ENCODE measurements around the gene PISD.
"Not testable (repeated sequence)": the region's sequence is repeated elsewhere in the genome, so short reads cannot be mapped to it uniquely, and the experiment has no call there.

Gene PISD

GRCh38 chr22:31661851-31662667 lies at the start of gene PISD:
TSS of gene PISD (minus strand) at chr22:31662215. CDS start at chr22:31662208, 7 bp downstream.
- peak; percentile 82 to 83 for DNase-seq

DNA sequence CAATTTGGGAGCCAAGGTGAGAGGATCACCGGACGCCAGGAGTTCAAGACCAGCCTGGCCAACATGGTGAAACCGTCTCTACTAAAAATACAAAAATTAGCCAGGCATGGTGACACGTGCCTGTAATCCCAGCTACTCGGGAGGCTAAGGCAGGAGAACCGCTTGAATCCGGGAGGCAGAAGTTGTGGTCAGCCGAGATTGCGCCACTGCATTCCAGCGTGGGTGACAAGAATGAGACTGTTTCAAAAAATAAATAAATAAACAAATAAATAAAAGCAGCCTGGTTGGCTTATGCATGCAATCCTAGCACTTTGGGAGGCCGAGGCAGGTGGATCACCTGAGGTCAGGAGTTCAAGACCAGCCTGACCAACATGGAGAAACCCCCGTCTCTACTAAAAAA lies 49.2 kb upstream of the PISD start:
- DNase-seq = not testable (repeated sequence)

DNA sequence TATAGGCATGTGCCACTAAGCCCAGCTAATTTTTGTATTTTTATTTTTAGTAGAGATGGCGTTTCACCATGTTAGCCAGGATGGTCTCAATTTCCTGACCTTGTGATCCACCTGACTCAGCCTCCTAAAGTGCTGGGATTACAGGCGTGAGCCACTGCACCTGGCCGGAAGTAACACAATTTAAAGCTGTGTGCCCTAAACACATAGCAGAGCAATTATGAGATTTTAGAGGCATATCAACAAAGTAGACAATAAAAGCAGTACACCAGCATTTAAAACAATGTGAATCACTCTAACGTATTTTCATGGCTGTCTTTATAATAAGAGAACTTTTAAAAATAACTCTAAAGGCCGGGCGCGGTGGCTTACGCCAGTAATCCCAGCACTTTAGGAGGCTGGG lies 45.5 kb upstream of the PISD start:
- DNase-seq = no peak

DNA sequence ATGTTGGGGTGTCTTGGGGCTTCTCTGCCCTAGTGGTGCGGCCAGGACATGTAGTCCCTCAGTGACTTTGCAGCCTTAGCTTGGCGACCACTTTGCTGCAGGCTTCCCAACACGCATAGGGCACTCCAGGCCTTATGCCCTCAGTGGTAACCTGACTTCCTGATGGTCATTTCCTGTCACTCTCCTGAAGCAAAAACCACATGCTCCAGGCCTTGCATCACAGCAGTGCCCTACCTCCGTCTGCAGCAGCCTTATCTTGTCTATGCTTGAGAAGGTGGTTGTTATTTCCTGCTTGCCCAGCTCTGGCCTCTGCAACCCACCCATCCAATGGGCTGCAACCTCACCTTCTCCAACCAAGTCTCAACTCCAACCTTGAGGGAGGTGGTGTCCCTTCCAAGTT lies 33.4 kb upstream of the PISD start:
- DNase-seq = no peak

GRCh38 chr22:31694046-31694445 lies 32.0 kb upstream of the PISD start:
- DNase-seq = not testable (repeated sequence)

DNA sequence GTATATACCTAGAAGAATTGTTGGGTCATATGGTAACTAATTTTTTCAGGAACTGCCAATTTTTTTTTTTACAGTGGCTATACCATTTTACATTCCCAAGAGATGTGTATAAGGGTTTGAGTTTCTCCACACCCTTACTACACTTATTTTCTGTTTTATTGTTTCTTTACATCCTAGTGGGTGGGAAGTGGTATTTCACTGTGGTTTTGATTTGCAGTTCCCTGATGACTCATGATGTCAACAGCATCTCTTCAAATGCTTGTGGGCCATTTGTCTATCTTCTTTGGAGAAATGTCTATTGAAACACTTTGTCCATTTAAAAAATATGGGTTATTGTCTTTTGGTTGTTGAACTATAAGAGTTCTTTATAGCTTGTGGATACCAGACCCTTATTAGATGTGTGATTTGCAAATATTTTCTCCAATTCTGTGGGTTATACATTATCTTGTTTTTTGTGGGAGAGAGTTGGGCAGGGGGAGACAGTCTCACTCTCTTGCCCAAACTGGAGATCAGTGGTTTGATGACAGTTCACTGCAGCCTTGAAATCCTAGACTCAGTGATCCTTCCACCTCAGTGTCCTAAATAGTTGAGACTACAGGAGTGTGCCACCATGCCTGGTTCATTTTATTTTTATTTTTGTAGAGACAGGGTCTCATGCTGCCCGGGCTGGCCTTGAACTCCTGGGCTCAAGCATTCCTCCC lies 30.3 kb upstream of the PISD start:
- no peak for DNase-seq

DNA sequence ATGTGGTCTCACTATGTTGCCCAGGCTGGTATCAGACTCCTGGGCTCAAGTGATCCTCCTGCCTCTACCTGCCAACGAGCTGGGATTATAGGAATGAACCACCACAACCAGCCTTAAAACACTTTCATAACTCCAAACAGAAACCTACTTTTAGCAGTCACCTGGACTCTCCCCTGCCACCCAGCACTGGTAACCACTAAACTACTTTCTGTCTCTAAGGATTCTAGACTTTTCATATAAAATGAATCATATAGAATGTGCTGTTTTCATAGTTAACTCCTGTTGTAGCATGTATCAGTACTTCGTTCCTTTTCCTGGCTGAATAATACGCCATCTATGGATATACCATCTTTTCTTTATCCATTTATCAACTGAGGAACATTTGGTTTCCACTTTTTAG lies 29.4 kb upstream of the PISD start:
- DNase-seq = no peak

DNA sequence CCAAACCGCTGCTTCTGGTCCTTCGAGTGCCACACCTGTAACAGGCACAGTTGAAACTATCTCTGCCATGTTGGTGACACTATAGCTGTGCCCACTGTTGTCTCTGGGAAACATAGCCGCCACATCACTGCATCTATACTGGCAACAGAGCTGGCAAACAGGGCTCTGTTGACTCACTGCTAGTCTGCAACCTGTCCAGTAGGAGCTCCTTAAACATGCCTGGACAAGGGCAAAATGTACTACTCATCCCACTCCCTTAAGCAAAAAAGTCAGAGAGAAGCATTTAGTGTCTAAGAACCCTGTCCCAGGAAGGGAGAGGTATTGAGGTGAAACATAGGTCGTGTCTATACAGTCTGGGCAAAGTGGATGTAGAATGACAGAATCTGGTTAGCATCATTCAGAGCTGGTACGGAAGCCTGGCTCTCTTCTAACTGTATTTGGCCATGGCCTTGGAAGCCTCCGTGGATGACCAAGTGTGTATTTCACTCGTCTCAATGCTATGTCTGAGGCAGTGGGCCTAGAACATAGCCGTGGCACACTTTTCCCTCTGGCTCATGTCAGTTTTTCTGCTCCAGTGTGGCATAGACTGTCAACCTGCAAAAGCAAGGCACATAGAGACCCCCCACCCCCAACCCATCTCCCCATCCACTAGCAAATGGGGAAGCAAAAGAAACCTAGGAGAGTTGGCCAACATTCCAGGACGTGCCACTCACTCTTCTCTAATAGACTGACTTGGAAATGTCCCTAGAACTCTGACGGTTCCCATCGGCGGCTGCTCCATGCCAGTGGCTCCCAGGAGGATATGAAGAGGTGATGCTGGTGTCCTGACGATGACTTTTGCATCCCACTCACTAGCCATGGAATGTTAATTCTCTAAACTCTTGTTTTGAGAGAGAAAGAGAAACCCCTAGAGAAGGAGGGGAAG lies 21.4 kb upstream of the PISD start:
- DNase-seq = no peak

DNA sequence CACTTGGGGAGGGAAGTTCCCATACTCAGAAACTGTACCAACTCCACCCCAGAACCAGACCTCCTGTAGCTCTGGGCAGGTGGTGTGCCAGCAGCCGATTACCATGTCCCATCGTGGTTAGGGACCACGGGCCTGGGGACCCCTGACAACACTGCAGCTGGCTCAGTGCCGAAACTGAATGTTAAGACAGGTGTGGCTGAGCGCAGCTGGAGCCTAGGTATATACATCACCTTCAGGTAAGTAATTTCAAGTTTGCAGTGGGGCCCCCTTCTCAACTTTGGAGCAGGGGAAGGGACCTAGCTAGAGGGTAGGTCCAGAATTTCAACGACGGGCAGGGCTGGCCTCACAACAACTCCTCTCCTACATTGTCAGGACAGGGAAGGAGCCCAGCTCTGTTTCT lies 20.7 kb upstream of the PISD start:
- DNase-seq = no peak

GRCh38 chr22:31681349-31682345 lies 19.6 kb upstream of the PISD start:
- no peak for DNase-seq

GRCh38 chr22:31680861-31681341 lies 18.9 kb upstream of the PISD start:
- no peak for DNase-seq

DNA sequence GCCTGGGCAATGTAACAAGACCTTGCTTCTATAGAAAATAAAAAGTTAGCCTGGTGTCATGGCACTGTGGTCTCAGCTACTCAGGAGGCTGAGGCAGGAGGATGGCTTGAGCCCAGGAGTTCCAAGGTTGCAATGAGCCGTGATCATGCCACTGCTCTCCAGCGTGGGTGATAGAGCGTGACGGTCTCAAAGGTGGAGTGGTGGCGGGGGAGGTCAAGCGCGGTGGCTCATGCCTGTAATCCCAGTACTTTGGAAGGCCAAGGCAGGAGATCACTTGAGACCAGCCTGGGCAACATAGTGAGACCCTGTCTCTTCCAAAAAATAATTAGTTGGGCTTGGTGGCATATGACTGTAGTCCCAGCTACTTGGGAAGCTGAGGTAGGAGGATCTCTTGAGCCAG lies 16.7 kb upstream of the PISD start:
- no peak for DNase-seq

GRCh38 chr22:31676700-31677099 lies 14.7 kb upstream of the PISD start:
- DNase-seq = peak; percentile 66 to 79

GRCh38 chr22:31674219-31674618 lies 12.2 kb upstream of the PISD start:
- DNase-seq = not testable (repeated sequence)

- not testable (repeated sequence) for DNase-seq
These were observed 6.8 kb upstream of the PISD start for GRCh38 chr22:31668849-31669248.

- DNase-seq = no peak
These were observed 638 bp upstream of the PISD start for GRCh38 chr22:31662668-31663037.

DNA sequence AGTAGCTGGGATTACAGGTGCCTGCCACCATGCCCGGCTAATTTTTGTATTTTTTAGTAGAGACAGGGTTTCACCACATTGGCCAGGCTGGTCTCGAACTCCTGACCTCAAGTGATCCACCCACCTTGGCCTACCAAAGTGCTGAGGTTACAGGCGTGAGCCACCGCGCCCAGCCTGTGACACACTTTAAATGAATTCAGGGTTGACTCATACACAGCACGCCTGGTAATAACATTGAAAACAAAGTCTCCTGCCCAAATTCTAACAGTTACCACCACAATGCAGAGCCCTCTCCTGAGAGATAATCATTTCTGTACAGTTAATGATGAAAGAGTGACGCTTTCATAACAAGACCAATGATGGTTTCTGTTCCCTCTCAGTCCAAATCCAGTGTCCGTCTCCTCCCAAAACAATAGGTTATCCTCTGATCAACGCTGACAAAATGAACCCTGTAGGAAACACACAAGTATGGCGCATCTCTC lies 1.1 kb downstream of the PISD start:
- DNase-seq = not testable (repeated sequence)

GRCh38 chr22:31659246-31659645 lies 2.8 kb downstream of the PISD start:
- no peak for DNase-seq

DNA sequence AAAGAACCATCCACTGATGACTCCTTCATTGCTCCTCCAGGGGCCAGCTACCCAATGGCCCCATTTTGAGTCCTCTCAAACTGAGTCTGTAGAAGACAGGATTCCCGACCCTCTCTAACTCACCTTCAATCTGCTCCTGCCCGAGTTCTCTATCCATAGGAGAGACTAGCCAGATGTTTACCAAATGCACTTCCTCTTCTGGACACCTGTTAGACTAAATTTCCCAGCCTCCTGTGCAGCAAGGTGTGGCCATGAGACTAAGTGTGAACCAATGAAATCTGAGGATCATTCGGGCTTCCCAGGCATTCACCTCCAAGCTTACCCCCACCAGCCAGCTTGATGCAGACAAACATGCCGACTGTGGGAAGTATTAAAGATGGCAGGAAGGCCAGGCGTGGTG lies 7.6 kb downstream of the PISD start:
- DNase-seq = no peak

DNA sequence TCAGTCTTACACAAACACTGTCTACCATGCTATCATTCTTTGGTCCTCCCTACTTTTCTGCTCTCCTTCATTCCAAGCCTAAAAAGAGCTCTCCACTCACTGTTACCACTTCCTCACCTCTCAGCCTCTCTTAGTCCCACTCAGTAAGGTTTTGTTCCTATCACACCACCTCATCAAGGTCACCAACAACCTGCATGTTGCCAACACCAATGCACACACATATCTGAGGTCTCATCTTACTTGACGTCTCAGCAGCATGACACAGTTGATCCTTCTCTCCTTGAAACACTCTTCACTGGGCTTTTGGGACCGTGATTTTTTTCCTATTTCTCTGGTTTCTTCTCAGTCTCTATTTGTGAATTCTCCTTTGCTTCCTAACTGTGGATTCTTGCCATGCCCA lies 8.1 kb downstream of the PISD start:
- no peak for DNase-seq

- DNase-seq = no peak
These were observed 8.9 kb downstream of the PISD start for GRCh38 chr22:31652911-31653684.

All from hippocampal formation (tissue), 2 donors.